NCI-H1092 treated with DMSO at 0.1 percent for 48 hours (cell line): Measurements from ENCODE around the gene MCHR1.

Experiments
- DNase-seq: peaks from one replicate; lab custom pipeline; 2025; lab: John Stamatoyannopoulos, UW

Gene MCHR1, protein sequence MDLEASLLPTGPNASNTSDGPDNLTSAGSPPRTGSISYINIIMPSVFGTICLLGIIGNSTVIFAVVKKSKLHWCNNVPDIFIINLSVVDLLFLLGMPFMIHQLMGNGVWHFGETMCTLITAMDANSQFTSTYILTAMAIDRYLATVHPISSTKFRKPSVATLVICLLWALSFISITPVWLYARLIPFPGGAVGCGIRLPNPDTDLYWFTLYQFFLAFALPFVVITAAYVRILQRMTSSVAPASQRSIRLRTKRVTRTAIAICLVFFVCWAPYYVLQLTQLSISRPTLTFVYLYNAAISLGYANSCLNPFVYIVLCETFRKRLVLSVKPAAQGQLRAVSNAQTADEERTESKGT

DNA sequence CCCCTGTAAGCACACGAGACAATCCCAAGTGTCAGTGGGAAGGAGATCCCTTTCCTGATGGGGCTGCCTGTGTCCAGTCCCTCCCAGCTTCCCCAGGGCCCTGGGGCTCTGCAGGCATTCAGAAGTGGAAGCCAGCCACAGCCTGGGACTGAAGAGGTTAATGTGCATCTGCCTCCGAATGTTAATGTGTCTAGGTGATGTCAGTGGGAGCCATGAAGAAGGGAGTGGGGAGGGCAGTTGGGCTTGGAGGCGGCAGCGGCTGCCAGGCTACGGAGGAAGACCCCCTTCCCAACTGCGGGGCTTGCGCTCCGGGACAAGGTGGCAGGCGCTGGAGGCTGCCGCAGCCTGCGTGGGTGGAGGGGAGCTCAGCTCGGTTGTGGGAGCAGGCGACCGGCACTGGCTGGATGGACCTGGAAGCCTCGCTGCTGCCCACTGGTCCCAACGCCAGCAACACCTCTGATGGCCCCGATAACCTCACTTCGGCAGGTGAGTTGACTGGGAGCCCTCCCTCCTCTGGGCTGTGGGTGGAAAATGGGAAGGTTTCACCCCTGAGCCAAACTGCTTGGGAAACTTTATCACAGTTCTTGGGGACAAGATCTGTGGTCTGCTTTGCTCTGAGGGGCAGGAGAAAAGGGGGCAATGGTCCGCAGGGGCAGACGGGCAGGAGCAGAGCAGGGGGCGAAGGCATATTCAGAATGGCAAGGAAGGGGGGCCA is at the start of gene MCHR1:
TSS of gene MCHR1 (plus strand) at position 236 of the 715 bp plus-strand sequence. CDS start at position 405, 169 bp downstream.
- no peak for DNase-seq

DNA sequence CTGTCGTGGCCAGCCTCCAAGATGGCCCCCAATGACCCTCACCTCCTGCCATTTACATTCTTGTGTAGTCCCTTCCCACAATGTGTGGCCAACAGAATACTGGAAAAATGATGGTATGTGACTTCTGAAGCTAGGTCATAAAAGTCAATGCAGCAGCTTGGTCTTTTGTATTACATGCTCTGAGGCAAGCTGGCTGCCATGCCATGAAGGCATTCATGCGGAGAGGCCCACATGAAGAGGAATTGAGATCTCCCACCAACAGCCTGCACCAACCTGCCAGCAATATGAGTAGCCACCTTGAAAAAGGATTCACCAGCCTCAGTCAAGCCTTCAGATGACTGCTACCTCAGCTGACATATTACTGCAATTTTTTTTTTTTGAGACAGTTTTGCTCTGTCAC is 47.4 kb upstream of the MCHR1 start:
- no peak for DNase-seq

GRCh38 chr22:40633036-40633435 is 46.2 kb upstream of the MCHR1 start:
- no peak for DNase-seq

DNA sequence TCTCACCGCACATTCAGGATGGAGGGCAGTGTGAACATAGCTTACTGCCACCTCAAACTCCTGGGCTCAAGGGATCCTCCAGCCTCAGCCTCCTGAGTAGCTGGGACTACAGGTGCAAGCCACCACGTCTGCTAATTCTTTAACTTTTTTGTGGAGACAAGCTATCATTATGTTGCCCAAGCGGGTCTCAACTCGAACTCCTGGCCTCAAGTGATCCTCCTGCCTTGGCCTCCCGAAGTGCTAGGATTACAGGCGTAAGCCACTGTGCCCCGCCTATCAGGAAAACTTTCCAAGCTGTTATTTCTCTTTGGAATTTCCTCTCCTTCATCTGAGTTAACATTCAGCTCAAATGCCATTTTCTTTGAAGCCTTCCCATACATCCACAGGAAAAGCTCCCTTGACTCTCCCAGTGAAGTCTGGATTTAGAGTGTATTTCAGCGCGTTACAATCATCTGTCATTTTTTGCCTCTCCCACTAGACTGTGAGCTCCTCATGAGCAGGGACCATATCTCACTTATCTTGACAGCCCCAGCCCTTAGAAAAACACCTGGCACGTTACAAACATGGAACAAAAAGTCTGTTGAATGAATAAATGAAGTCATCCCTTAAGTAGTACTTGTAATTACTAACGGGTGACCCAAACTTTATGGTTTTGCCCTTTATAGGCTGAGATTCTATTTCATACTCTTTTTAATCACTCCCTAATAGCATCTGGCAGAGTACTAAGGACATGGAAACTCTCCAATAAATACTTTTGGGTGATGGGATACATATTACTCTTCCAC is 45.0 kb upstream of the MCHR1 start:
- no peak for DNase-seq

- DNase-seq = no peak
Observed at GRCh38 chr22:40635043-40635939, 44.0 kb upstream of the MCHR1 start.

- no peak for DNase-seq
Observed at GRCh38 chr22:40635940-40636379, 43.3 kb upstream of the MCHR1 start.

GRCh38 chr22:40636380-40637182 is 42.7 kb upstream of the MCHR1 start, which contains the start of gene MRTFA:
TSS of gene MRTFA (minus strand) at chr22:40636719.
- DNase-seq = peak; percentile 100

- DNase-seq = no peak
Observed at GRCh38 chr22:40637183-40638150, 41.8 kb upstream of the MCHR1 start.

GRCh38 chr22:40638261-40638660 is 41.0 kb upstream of the MCHR1 start:
- no peak for DNase-seq

DNA sequence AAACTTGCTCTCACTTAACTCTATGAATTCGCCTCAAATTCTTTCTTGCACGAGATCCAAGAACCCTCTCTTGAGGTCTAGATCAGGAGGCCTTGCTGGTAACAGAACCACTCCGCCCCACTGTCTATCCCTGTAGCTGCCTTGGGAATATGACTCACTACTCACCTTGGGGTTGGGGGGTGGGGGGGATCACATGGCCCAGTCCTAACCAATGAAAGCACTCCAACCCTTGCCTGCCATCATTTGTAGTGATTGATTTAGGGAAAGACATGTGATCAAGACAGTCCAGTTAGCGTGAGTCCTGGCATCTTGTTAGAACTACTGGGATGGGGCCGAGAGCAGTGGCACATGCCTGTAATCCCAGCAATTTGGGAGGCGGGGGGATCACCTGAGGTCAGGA is 38.0 kb upstream of the MCHR1 start:
- DNase-seq = no peak

- no peak for DNase-seq
Observed at GRCh38 chr22:40642316-40642715, 37.0 kb upstream of the MCHR1 start.

DNA sequence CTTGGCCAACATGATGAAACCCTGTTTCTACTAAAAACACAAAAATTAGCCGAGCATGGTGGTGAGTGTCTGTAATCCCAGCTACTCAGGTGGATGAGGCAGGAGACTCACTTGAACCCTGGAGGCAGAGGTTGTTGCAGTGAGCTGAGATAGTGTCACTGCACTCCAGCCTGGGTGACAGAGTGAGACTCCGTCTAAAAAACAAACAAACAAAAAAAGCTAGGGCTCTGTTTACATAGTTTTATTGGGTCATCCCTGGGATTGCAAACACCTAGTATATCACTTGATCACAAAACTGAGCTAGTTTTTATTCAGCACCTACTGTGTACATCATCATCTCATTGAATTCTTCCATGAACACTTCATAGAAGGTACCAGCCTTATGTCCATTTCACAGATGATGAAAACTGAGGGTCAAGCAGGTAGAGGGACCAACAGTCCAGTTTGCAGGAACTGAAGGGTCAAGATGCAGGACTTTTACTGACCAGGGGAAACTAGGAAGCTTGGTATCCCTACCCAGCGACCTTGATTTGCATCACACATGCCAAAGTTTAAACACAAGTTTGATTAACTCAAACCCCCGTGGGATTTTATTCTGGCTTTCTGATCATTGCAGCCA is 33.6 kb upstream of the MCHR1 start:
- no peak for DNase-seq

DNA sequence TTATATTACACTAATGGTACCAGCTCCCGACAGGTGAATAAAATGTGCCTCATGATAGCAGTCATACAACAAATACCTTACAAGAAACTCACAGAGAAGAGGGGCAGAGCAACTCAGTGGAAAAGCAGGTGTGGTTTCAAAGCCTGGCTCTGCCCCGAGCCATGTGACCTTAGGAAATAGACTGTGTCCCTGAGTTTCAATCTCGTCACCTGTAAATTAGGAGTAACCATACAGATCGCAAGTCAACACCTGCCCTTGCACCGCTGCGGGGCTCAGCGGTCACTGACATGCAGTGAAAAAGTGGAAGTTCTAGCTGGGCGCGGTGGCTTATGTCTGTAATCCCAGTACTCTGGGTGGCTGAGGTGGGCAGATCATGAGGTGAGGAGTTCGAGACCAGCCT is 30.9 kb upstream of the MCHR1 start:
- no peak for DNase-seq

DNA sequence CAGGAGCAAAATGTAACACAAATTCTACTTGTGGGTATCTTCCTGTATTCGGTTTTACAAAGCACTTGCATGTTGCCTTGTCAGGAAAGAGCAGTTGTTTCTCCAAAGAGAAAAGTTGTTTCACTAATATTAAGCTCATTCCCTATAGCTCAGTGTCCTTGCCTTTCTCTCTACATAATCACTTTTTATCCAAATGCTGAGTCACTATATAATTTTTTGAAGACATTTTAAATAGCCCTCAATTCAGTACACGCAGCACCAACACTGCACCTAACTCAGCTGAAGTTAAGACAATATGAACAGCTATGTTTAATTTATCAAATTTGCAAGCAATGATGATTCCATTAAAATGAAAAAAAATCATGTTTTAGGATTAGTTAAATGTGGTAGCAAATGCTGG is 28.2 kb upstream of the MCHR1 start:
- DNase-seq = no peak

GRCh38 chr22:40651563-40652501 is 27.5 kb upstream of the MCHR1 start:
- DNase-seq = peak; percentile 94

DNA sequence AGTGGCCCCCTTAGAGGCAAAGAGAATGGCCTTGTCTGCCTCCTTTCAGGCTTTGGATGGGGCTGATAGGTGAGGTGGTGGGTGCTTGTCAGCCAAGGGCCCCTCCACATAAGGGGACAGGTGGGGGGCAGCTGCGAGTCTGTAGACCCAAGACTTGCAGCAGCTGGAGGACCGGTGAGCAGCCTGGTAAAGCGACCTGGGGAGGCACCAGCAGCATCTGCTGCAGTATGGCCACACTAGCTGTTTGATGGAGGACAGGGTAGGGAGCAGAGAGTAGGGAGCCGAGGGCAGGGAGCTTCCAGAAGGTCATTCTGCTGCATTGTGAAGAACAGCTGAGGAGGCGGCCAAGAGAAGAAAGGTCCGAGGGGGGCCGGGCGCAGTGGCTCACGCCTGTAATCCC is 25.9 kb upstream of the MCHR1 start:
- DNase-seq = no peak

GRCh38 chr22:40654522-40655167 is 24.6 kb upstream of the MCHR1 start:
- peak; percentile 27 for DNase-seq
